Karpas-422 (cell line): ENCODE data around the gene CDC42EP4. TPM values are rescaled to one million over a fixed set of nuclear protein-coding genes. Genes with fewer than 3 reads are reported as not detected.
"Not testable (repeated sequence)": the region's sequence is repeated elsewhere in the genome, so short reads cannot be mapped to it uniquely, and the experiment has no call there.

Experiments
- DNase-seq: peaks from one replicate; pipeline ENCODE4 v3.0.0-alpha.2; 2015
- H2AFZ ChIP-seq: fragments of 200-600 bp; sonication (generic); 2 replicates; pipeline ENCODE4 v1.6.1; 2014; ENCODE audit warnings: antibody characterized with exemption, low read length, mixed read lengths
- H3K27ac ChIP-seq: fragments of 200-600 bp; sonication (generic); 2 replicates; pipeline ENCODE4 v1.5.1; 2014; ENCODE audit warnings: mild to moderate bottlenecking, low read length, moderate library complexity
- H3K27me3 ChIP-seq: fragments of 200-600 bp; sonication (generic); 2 replicates; pipeline ENCODE4 v1.6.1; 2014; ENCODE audit warnings: low read length, mixed read lengths
- H3K36me3 ChIP-seq: fragments of 200-600 bp; sonication (generic); 2 replicates; pipeline ENCODE4 v1.6.1; 2014; ENCODE audit warnings: low read length, mixed read lengths; ENCODE audit not compliant: insufficient read depth
- H3K4me1 ChIP-seq: fragments of 200-600 bp; sonication (generic); 2 replicates; pipeline ENCODE4 v1.6.1; 2014; ENCODE audit warnings: mild to moderate bottlenecking, low read length, mixed read lengths
- H3K4me2 ChIP-seq: fragments of 200-600 bp; sonication (generic); 2 replicates; pipeline ENCODE4 v1.6.1; 2014; ENCODE audit warnings: low read length, low read depth, mild to moderate bottlenecking; ENCODE audit not compliant: poor library complexity, severe bottlenecking
- H3K4me3 ChIP-seq: fragments of 200-600 bp; sonication (generic); 2 replicates; pipeline ENCODE4 v1.5.1; 2014; ENCODE audit warnings: mild to moderate bottlenecking, antibody characterized with exemption, low read length, mixed read lengths
- H3K79me2 ChIP-seq: fragments of 200-600 bp; sonication (generic); 2 replicates; pipeline ENCODE4 v1.6.1; 2014; ENCODE audit warnings: mild to moderate bottlenecking, low read length, mixed read lengths
- H3K9ac ChIP-seq: fragments of 200-600 bp; sonication (generic); 2 replicates; pipeline ENCODE4 v1.6.0; 2014; ENCODE audit warnings: low read length
- H3K9me2 ChIP-seq: fragments of 200-600 bp; sonication (generic), shearing (Covaris generic); replicated peaks from 2 replicates; pipeline ENCODE4 v1.6.0; 2014; ENCODE audit warnings: mild to moderate bottlenecking, low read length, moderate library complexity; ENCODE audit not compliant: insufficient read depth
- H3K9me3 ChIP-seq: fragments of 300-700, 200-600 bp; sonication (generic); 2 replicates; pipeline ENCODE4 v1.6.1; 2014; ENCODE audit warnings: low read length, mixed read lengths
- H4K20me1 ChIP-seq: fragments of 200-600 bp; sonication (generic); 2 replicates; pipeline ENCODE4 v1.6.1; 2014; ENCODE audit warnings: mild to moderate bottlenecking, antibody characterized with exemption, low read length, low read depth; ENCODE audit not compliant: insufficient read depth
- total RNA-seq: library from RNA; depleted of rRNA; stranded (reverse); fragments of >200 nt; shearing (Covaris generic); gene quantifications from 2 replicates; pipeline ENCODE4 v1.2.3, GENCODE V29; 2014; ENCODE audit warnings: low replicate concordance

The CDC42EP4 gene
- total RNA-seq, 1 experiment from 2014 or later, result not detected

GRCh38 chr17:73309727-73310596 lies 1.8 kb downstream of the CDC42EP4 start:
- H3K9me2 ChIP-seq, result no peaks in the 10 kb centered on the region
- H3K4me1 ChIP-seq, result no peaks in the 10 kb centered on the region
- H2AFZ ChIP-seq, result no peak overlapping the region
- H3K4me2 ChIP-seq, result no peak overlapping the region
- DNase-seq, result no peak
- no peaks in the 10 kb centered on the region for H3K27me3 ChIP-seq
- H3K79me2 ChIP-seq, result no peaks in the 10 kb centered on the region
- H3K27ac ChIP-seq, result no peak overlapping the region
- H3K36me3 ChIP-seq, result no peaks in the 10 kb centered on the region
- H3K4me3 ChIP-seq, result no peak overlapping the region
- H4K20me1 ChIP-seq, result no peaks in the 10 kb centered on the region
- H3K9ac ChIP-seq, result no peak overlapping the region
- H3K9me3 ChIP-seq, result no peaks in the 10 kb centered on the region

GRCh38 chr17:73308959-73309358 lies 2.8 kb downstream of the CDC42EP4 start:
- H3K79me2 ChIP-seq, H3K4me2 ChIP-seq: not testable (repeated sequence)

DNA sequence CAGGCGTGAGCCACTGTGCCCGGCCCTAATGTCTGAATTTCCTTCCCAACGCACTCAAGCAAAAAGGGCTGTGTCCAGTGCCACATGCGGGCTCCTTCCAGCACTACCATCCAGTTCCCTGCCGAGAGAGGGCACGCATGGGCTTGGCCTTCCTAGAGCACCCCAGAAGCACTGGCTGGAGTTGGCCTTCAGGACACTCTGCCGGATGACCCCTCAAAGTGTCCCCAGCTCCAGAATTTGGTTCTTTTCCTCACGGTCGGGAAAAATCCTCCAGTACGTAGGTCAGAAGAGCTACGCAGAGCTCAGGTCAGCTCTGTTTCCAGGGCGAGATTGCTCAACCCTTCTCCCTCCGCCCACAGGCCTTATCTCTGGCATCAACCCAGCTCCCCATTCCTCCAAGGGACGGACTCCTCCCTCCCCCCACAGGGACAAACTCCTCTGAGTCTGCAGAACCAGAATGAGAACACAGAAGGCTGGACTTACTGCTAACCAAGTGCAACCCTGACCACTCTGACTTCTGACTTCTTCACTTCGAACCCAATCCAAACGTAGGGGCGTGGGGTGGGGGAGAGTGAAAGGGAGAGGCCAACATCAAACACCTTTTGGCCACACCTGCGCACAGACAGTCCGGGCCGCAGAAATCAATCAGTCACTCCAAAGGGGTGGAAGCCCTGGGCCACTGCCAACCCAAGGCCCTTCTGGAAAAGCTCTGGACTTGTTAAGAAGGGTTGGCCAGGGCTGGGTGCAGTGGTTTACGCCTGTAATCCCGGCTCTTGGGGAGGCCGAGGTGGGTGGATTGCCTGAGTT lies 3.6 kb downstream of the CDC42EP4 start:
- Histone ChIP-seq H3K36me3 (no peaks in the 10 kb centered on the region), H3K9me3 (no peaks in the 10 kb centered on the region), H3K4me3 (no peak overlapping the region), H3K79me2 (no peaks in the 10 kb centered on the region), H3K9me2 (no peaks in the 10 kb centered on the region), H2AFZ (no peak overlapping the region), H3K4me1 (no peaks in the 10 kb centered on the region), H3K4me2 (no peak overlapping the region), H3K27me3 (no peaks in the 10 kb centered on the region), H3K27ac (no peak overlapping the region), H4K20me1 (no peaks in the 10 kb centered on the region), H3K9ac (no peak overlapping the region)
- no peak for DNase-seq

More at GRCh38 chr17:73308959-73309358, 2.8 kb downstream of the CDC42EP4 start:
- not testable (repeated sequence) for DNase-seq, H3K4me3 ChIP-seq, H3K27ac ChIP-seq, H3K4me1 ChIP-seq, H3K9me2 ChIP-seq, H3K9me3 ChIP-seq, H3K36me3 ChIP-seq, H2AFZ ChIP-seq, H4K20me1 ChIP-seq, H3K27me3 ChIP-seq, H3K9ac ChIP-seq

DNA sequence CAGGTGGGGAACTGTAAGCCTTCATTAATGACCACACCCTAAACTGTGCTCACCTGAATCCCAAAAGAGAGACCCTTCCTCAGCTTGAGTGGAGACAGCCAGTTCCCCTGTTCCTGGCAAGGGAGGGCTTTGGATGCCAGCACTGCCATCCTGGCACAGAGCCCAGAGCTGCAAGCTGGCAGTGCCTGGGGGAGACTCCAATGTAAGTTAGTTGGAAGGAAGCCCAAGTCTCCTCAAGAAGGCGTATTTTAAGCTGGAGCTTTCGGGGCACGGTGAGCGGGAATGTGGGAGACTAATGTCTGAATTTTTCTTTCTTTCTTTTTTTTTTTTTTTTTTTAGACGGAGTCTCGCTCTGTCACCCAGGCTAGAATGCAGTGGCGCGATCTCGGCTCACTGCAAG lies 4.7 kb downstream of the CDC42EP4 start:
- H3K36me3 ChIP-seq, result no peaks in the 10 kb centered on the region
- no peak overlapping the region for H3K4me2 ChIP-seq
- no peak for DNase-seq
- no peak overlapping the region for H3K4me3 ChIP-seq
- no peak overlapping the region for H3K27ac ChIP-seq
- H3K9me3 ChIP-seq, result no peaks in the 10 kb centered on the region
- H3K27me3 ChIP-seq, result no peaks in the 10 kb centered on the region
- H3K79me2 ChIP-seq, result no peaks in the 10 kb centered on the region
- no peak overlapping the region for H2AFZ ChIP-seq
- no peaks in the 10 kb centered on the region for H3K9me2 ChIP-seq
- H3K9ac ChIP-seq, result no peak overlapping the region
- H4K20me1 ChIP-seq, result no peaks in the 10 kb centered on the region
- H3K4me1 ChIP-seq, result no peaks in the 10 kb centered on the region

- H3K27me3 ChIP-seq, result no peaks in the 10 kb centered on the region
- H3K4me1 ChIP-seq, result no peaks in the 10 kb centered on the region
- H3K9me3 ChIP-seq, result no peaks in the 10 kb centered on the region
- no peak overlapping the region for H3K9ac ChIP-seq
- H4K20me1 ChIP-seq, result no peaks in the 10 kb centered on the region
- H3K79me2 ChIP-seq, result no peaks in the 10 kb centered on the region
- DNase-seq, result no peak
- no peak overlapping the region for H3K4me2 ChIP-seq
- no peaks in the 10 kb centered on the region for H3K36me3 ChIP-seq
- H3K4me3 ChIP-seq, result no peak overlapping the region
- no peak overlapping the region; the same call in 1 of the 2 replicates for H2AFZ ChIP-seq
- H3K9me2 ChIP-seq, result no peaks in the 10 kb centered on the region
- H3K27ac ChIP-seq, result no peak overlapping the region
These were observed 5.7 kb downstream of the CDC42EP4 start for GRCh38 chr17:73305845-73306836.

- Histone ChIP-seq H3K27ac (no peak overlapping the region), H3K9me3 (no peaks in the 10 kb centered on the region), H3K4me1 (no peaks in the 10 kb centered on the region), H3K27me3 (no peaks in the 10 kb centered on the region), H3K9ac (no peak overlapping the region), H3K36me3 (no peaks in the 10 kb centered on the region), H4K20me1 (no peaks in the 10 kb centered on the region), H3K9me2 (no peaks in the 10 kb centered on the region), H3K4me2 (no peak overlapping the region), H2AFZ (no peak overlapping the region), H3K4me3 (no peak overlapping the region), H3K79me2 (no peaks in the 10 kb centered on the region)
- DNase-seq, result no peak
These were observed 6.6 kb downstream of the CDC42EP4 start for GRCh38 chr17:73304971-73305812.

- no peak overlapping the region for H2AFZ ChIP-seq
- H3K27ac ChIP-seq, result no peak overlapping the region
These were observed 7.4 kb downstream of the CDC42EP4 start for GRCh38 chr17:73304438-73304837.

More at GRCh38 chr17:73304438-73304837, 7.4 kb downstream of the CDC42EP4 start:
- no peaks in the 10 kb centered on the region for H3K79me2 ChIP-seq
- no peak overlapping the region for H3K4me2 ChIP-seq
- H3K27me3 ChIP-seq, result no peaks in the 10 kb centered on the region
- DNase-seq, result no peak
- no peak overlapping the region for H3K9ac ChIP-seq
- no peak overlapping the region for H3K4me3 ChIP-seq
- no peaks in the 10 kb centered on the region for H3K4me1 ChIP-seq
- no peaks in the 10 kb centered on the region for H4K20me1 ChIP-seq
- no peaks in the 10 kb centered on the region for H3K36me3 ChIP-seq
- H3K9me2 ChIP-seq, result no peaks in the 10 kb centered on the region
- H3K9me3 ChIP-seq, result no peaks in the 10 kb centered on the region
